Measurements from ENCODE around the gene MOCS1. TPM values are rescaled to one million over a fixed set of nuclear protein-coding genes. Genes with fewer than 3 reads are reported as not detected.

Gene MOCS1
- total and polyA plus RNA-seq, 9 of the 15 experiments (the other 6 are each of a cell fraction or from before 2014, with no cell fraction given): 0.69 to 12.7 (median 8.7) TPM

DNA sequence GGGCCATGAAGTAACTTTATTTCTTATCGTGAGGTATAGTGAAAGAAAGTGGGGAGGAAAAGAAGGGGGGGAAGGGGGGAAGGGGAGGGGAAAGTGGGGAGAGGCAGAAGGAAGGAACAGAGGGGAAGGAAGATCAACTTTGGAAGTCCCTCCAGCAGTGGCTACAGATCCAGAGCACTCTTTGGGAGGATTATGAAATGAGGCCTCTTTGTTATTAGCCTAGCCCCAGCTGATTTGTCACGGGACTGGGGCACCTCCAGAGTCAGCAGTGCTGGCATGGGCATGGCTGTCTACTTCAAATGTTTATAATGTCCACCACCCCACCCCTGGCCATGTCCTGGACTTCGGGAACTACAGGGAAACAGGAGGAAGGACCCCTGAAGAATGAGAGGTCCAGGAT lies 7.6 kb downstream of the MOCS1 start (continued):
- TF ChIP-seq PCBP1 (IDR thresholded peaks at IDR 0.05; ENCODE audit: low read depth, low read length, poor library complexity, severe bottlenecking): peak; percentile 87

DNA sequence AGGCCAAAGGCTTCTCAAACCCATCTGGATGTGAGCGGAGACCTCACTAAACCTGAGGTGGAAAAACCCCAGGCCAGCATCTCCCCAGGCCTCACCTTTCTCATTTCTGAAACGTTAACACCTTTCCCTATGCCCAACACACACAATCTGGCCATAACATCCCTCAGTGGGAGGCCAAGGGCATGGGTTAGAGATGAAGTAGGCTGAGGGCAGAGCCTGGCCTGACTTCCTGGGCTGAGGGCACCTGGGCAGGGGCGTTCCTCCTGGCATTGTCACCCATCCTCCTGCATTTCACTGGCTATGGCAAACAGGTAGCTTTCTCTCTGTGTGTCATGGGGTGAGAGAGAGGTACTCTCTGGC lies 8.4 kb downstream of the MOCS1 start:
- POLR2A ChIA-PET: interaction anchor here (1.0 kb wide), 1 partner anchor 9 kb away, joined by 3 read pairs; no protein-coding TSS in a partner anchor
- FAIRE-seq (no peak), ATAC-seq (no peak), DNase-seq (ENCODE audit: extremely low read depth in 1 of 4, low spot score in 3 of 4) (no peak)
- H3K4me2 ChIP-seq (ENCODE audit: insufficient read depth, low read length): no peak overlapping the region
- intact Hi-C loops (cut with micrococcal nuclease): no loop called here
- peaks cover 5% of the 10 kb centered on the region for H3K9me3 ChIP-seq (replicated peaks; ENCODE audit: control insufficient read depth, insufficient read depth, low read depth, low read length)
- peaks cover 6% of the 10 kb centered on the region; the same call in 1 of the 3 replicates for H3K36me3 ChIP-seq (ENCODE audit: control insufficient read depth, insufficient read depth, low read length)
- H3K9ac ChIP-seq (ENCODE audit: insufficient read depth in 1 of 2, low read depth in 2 of 2, low read length in 2 of 2): no peak overlapping the region
- no peak overlapping the region for H3K4me3 ChIP-seq
- H3K4me1 ChIP-seq (replicated peaks in 1 of 2; ENCODE audit: control insufficient read depth in 2 of 2, insufficient read depth in 2 of 2, low read length in 2 of 2): no peaks in the 10 kb centered on the region
- H3K79me2 ChIP-seq (ENCODE audit: control insufficient read depth, insufficient read depth, low read length): no peaks in the 10 kb centered on the region
- H3K27ac ChIP-seq (ENCODE audit: extremely low read depth, low read depth, low read length): no peak overlapping the region
- no peak overlapping the region for H2AFZ ChIP-seq (ENCODE audit: low read depth, low read length)
- WGBS (ENCODE audit: insufficient coverage, low coverage, missing lambda C conversion rate): 26% methylated on average over 3 of the region's 3 CpGs
- in situ Hi-C loops (cut with MboI): no loop called here
- CTCF ChIA-PET (ENCODE audit: low intra/inter-chr PET ratio): no interaction called here
- H3K27me3 ChIP-seq (ENCODE audit: control insufficient read depth in 2 of 2, insufficient read depth in 2 of 2, low read length in 2 of 2): no peaks in the 10 kb centered on the region
- no peaks in the 10 kb centered on the region for H3K9me1 ChIP-seq (ENCODE audit: control insufficient read depth, insufficient read depth, low read length)
- no peaks in the 10 kb centered on the region; the same call in 1 of the 2 replicates for H4K20me1 ChIP-seq (replicated peaks; ENCODE audit: control insufficient read depth, insufficient read depth, low read length)
- BruUV-seq (replicated peaks): no TSS peak
- TF ChIP-seq XRCC5 (IDR thresholded peaks at IDR 0.05; ENCODE audit: low read depth, low read length) (no peak), NCOR1 (IDR thresholded peaks at IDR 0.05) (no peak), TAL1 (IDR thresholded peaks at IDR 0.05) (no peak), ZBTB17 (CRISPR knock-in tag; IDR thresholded peaks at IDR 0.05) (no peak), POLR2AphosphoS2 (IDR thresholded peaks at IDR 0.05; ENCODE audit: low read length) (no peak), BHLHE40 (IDR thresholded peaks at IDR 0.05; ENCODE audit: low read length) (no peak), SNRNP70 (optimal IDR thresholded peaks at IDR 0.05; ENCODE audit: low read depth, low read length) (no peak), HMGN3 (IDR thresholded peaks at IDR 0.05; ENCODE audit: borderline replicate concordance, extremely low read depth, insufficient read length, low read depth, low read length) (no peak), HDAC6 (IDR thresholded peaks at IDR 0.05; ENCODE audit: low read depth, low read length) (no peak), ZNF79 (CRISPR knock-in tag; IDR thresholded peaks at IDR 0.05; ENCODE audit: low read depth) (no peak)
- TF ChIP-seq, protein P1, sequence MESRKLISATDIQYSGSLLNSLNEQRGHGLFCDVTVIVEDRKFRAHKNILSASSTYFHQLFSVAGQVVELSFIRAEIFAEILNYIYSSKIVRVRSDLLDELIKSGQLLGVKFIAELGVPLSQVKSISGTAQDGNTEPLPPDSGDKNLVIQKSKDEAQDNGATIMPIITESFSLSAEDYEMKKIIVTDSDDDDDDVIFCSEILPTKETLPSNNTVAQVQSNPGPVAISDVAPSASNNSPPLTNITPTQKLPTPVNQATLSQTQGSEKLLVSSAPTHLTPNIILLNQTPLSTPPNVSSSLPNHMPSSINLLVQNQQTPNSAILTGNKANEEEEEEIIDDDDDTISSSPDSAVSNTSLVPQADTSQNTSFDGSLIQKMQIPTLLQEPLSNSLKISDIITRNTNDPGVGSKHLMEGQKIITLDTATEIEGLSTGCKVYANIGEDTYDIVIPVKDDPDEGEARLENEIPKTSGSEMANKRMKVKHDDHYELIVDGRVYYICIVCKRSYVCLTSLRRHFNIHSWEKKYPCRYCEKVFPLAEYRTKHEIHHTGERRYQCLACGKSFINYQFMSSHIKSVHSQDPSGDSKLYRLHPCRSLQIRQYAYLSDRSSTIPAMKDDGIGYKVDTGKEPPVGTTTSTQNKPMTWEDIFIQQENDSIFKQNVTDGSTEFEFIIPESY (CRISPR knock-in tag; IDR thresholded peaks at IDR 0.05): no peak
- TF ChIP-seq, protein P2, sequence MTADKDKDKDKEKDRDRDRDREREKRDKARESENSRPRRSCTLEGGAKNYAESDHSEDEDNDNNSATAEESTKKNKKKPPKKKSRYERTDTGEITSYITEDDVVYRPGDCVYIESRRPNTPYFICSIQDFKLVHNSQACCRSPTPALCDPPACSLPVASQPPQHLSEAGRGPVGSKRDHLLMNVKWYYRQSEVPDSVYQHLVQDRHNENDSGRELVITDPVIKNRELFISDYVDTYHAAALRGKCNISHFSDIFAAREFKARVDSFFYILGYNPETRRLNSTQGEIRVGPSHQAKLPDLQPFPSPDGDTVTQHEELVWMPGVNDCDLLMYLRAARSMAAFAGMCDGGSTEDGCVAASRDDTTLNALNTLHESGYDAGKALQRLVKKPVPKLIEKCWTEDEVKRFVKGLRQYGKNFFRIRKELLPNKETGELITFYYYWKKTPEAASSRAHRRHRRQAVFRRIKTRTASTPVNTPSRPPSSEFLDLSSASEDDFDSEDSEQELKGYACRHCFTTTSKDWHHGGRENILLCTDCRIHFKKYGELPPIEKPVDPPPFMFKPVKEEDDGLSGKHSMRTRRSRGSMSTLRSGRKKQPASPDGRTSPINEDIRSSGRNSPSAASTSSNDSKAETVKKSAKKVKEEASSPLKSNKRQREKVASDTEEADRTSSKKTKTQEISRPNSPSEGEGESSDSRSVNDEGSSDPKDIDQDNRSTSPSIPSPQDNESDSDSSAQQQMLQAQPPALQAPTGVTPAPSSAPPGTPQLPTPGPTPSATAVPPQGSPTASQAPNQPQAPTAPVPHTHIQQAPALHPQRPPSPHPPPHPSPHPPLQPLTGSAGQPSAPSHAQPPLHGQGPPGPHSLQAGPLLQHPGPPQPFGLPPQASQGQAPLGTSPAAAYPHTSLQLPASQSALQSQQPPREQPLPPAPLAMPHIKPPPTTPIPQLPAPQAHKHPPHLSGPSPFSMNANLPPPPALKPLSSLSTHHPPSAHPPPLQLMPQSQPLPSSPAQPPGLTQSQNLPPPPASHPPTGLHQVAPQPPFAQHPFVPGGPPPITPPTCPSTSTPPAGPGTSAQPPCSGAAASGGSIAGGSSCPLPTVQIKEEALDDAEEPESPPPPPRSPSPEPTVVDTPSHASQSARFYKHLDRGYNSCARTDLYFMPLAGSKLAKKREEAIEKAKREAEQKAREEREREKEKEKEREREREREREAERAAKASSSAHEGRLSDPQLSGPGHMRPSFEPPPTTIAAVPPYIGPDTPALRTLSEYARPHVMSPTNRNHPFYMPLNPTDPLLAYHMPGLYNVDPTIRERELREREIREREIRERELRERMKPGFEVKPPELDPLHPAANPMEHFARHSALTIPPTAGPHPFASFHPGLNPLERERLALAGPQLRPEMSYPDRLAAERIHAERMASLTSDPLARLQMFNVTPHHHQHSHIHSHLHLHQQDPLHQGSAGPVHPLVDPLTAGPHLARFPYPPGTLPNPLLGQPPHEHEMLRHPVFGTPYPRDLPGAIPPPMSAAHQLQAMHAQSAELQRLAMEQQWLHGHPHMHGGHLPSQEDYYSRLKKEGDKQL (CRISPR knock-in tag; IDR thresholded peaks at IDR 0.05; ENCODE audit: borderline replicate concordance): no peak
- TF ChIP-seq, protein P3, sequence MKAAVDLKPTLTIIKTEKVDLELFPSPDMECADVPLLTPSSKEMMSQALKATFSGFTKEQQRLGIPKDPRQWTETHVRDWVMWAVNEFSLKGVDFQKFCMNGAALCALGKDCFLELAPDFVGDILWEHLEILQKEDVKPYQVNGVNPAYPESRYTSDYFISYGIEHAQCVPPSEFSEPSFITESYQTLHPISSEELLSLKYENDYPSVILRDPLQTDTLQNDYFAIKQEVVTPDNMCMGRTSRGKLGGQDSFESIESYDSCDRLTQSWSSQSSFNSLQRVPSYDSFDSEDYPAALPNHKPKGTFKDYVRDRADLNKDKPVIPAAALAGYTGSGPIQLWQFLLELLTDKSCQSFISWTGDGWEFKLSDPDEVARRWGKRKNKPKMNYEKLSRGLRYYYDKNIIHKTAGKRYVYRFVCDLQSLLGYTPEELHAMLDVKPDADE (conservative IDR thresholded peaks at IDR 0.05; ENCODE audit: control insufficient read depth, low read depth, low read length): no peak
